C4-2B (cell line): ENCODE data around the gene KCNJ10.

Experiments used
- ZFX ChIP-seq: fragments of 450-650 bp; IDR thresholded peaks from 2 replicates; pipeline ENCODE4 v1.6.1; 2017
- TF ChIP-seq, protein P1 (sequence below): fragments of 450-650 bp; conservative IDR thresholded peaks from 2 replicates; pipeline ENCODE4 v1.5.1; 2017; ENCODE audit warnings: mild to moderate bottlenecking

- TF ChIP-seq, protein P1, sequence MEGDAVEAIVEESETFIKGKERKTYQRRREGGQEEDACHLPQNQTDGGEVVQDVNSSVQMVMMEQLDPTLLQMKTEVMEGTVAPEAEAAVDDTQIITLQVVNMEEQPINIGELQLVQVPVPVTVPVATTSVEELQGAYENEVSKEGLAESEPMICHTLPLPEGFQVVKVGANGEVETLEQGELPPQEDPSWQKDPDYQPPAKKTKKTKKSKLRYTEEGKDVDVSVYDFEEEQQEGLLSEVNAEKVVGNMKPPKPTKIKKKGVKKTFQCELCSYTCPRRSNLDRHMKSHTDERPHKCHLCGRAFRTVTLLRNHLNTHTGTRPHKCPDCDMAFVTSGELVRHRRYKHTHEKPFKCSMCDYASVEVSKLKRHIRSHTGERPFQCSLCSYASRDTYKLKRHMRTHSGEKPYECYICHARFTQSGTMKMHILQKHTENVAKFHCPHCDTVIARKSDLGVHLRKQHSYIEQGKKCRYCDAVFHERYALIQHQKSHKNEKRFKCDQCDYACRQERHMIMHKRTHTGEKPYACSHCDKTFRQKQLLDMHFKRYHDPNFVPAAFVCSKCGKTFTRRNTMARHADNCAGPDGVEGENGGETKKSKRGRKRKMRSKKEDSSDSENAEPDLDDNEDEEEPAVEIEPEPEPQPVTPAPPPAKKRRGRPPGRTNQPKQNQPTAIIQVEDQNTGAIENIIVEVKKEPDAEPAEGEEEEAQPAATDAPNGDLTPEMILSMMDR, result no peak
- no peak for TF ChIP-seq ZFX
Observed at GRCh38 chr1:160087118-160087662, 17.2 kb upstream of the KCNJ10 start.
